Vagina (tissue), 2 donors: ENCODE data around the gene ILF3.

ENCODE experiments used
- POLR2AphosphoS5 ChIP-seq, 2 donors: sonication (generic); formaldehyde crosslinking; IDR thresholded peaks; one replicate each; pipeline ENCODE4 v1.9.0; 2017; ENCODE audit warnings: antibody characterized with exemption in 2 of 2, mild to moderate bottlenecking in 2 of 2, low read depth in 1 of 2; ENCODE audit not compliant: insufficient read depth in 1 of 2
- TF ChIP-seq, protein P1 (sequence below), 3 experiments: fragments of 450-650 bp in 2 of 3; fragments of 200-600 bp in 1 of 3; sonication (generic) in 1 of 3; IDR thresholded peaks; one replicate each; pipeline ENCODE4 v1.5.1; 2017 to 2019; ENCODE audit warnings: antibody characterized with exemption in 3 of 3, mild to moderate bottlenecking in 2 of 3, moderate library complexity in 2 of 3

DNA sequence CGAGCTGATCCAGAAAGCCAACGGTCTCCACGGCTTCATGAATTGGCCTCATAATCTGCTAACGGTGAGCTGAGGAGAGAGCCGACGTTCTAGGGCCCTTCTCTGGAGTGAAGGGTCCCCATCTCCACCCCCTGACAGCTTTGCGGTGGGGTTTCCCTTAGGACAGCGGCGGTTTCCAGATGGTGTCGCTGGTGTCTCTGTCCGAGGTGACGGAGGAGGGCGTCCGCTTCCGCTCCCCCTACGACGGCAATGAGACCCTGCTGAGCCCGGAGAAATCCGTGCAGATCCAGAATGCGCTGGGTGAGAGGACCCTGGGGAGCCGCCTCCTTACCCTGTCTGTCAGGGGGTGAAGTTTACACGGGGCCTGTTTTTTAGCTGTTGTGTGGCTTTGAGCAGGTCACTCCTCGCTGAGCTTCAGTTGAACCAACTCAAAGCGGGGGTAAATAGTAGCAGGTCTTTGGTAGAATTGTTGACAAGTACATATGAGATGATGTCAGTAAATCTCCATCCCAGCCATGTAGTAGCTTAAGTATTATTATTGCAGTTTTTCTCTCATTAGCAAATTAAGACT is 47.9 kb downstream of the ILF3 start:
- TF ChIP-seq, protein P1, sequence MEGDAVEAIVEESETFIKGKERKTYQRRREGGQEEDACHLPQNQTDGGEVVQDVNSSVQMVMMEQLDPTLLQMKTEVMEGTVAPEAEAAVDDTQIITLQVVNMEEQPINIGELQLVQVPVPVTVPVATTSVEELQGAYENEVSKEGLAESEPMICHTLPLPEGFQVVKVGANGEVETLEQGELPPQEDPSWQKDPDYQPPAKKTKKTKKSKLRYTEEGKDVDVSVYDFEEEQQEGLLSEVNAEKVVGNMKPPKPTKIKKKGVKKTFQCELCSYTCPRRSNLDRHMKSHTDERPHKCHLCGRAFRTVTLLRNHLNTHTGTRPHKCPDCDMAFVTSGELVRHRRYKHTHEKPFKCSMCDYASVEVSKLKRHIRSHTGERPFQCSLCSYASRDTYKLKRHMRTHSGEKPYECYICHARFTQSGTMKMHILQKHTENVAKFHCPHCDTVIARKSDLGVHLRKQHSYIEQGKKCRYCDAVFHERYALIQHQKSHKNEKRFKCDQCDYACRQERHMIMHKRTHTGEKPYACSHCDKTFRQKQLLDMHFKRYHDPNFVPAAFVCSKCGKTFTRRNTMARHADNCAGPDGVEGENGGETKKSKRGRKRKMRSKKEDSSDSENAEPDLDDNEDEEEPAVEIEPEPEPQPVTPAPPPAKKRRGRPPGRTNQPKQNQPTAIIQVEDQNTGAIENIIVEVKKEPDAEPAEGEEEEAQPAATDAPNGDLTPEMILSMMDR (IDR thresholded peaks at IDR 0.05), result no peak
- TF ChIP-seq POLR2AphosphoS5 (IDR thresholded peaks at IDR 0.05; ENCODE audit: insufficient read depth in 1 of 2, low read depth in 1 of 2), result no peak
